NCI-H2081 (cell line): ENCODE measurements around the gene VCY.
"Not testable (repeated sequence)": the region's sequence is repeated elsewhere in the genome, so short reads cannot be mapped to it uniquely, and the experiment has no call there.

Source experiments
- DNase-seq, 2 experiments: peaks; one replicate each; lab custom pipeline; 2025; lab: John Stamatoyannopoulos, UW

Gene VCY

DNA sequence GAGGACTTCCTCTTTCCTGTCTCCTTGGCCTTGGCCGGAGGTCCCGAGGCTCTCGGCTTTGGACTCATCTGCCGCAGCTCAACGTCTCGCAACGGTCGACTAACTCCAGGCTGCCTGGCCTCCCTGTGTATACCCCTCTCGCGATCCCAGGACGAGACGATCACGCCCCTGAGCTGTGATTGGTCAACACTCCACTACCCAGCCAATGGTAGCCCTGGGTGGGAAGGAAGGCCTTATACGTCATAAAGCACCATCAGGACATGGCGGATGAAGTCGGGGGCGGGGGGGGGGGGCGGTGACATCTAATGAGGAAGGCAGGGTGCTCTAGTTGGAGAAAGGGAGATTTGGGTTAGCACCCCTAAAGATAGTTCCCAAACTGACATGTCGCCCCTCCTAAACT, at the start of gene VCY:
Gene VCY, minus strand, starts transcription at position 101 of the 400 bp plus-strand sequence. Its CDS starts 33 bp downstream, at position 68.
- DNase-seq = not testable (repeated sequence)

DNA sequence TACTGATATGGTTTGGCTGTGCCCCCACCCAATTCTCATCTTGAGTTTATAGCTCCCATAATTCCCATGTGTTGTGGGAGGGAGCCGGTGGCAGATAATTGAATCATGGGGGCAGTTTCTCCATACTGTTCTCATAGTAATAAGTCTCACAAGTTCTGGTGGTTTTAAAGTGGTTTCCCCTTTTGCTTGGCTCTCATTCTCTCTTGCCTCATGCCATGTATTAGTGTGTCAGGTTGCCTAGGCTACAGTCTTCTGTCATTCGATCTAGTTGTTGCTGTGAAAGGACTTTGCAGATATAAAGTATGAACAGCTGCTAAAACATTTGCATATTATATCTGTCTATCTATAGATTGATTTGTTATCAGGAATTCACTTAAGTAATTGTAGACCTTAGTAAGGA, 44.1 kb upstream of the VCY start:
- DNase-seq = not testable (repeated sequence)

DNA sequence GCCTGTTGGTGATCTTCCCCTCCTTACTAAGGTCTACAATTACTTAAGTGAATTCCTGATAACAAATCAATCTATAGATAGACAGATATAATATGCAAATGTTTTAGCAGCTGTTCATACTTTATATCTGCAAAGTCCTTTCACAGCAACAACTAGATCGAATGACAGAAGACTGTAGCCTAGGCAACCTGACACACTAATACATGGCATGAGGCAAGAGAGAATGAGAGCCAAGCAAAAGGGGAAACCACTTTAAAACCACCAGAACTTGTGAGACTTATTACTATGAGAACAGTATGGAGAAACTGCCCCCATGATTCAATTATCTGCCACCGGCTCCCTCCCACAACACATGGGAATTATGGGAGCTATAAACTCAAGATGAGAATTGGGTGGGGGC, 25.6 kb upstream of the VCY start:
- DNase-seq = not testable (repeated sequence)

DNA sequence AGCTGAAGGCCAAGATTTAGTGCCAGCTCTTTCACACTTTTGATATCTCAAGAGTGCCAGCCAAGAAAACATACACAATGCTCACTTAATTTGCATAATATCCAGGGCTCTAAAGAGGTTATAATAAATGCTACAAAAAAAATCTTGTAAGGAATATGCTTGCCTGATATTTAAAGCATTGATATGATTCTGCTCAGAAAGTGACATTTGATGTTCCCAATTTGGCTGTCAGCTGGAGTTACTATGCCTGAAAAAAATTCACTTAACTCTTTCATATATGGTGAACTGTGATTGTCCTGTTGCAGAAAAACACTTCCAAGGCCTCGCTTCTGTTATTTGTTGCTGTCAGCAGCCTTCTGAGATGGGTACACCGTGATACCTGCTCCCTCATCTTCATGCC, 43.9 kb downstream of the VCY start:
- DNase-seq = not testable (repeated sequence)
